B cell (primary cell): ENCODE results near the gene CAPN5.

ENCODE experiments used
- CTCF ChIP-seq: fragments of 200-600 bp; IDR thresholded peaks from one replicate; pipeline ENCODE4 v1.8.0; 2022; ENCODE audit warnings: antibody characterized with exemption, mild to moderate bottlenecking
- EZH2 ChIP-seq: IDR thresholded peaks from 2 replicates; pipeline ENCODE4 v1.6.1; 2012; ENCODE audit warnings: borderline replicate concordance, low read depth, mild to moderate bottlenecking, moderate library complexity, low read length; ENCODE audit not compliant: insufficient read depth, poor library complexity, severe bottlenecking

GRCh38 chr11:77121876-77122575 is 55.3 kb downstream of the CAPN5 start:
- TF ChIP-seq CTCF (no peak), EZH2 (no peak)
